BJ (cell line): ENCODE measurements around the gene ERF. TPM values are rescaled to one million over a fixed set of nuclear protein-coding genes. Genes with fewer than 3 reads are reported as not detected.

Experiments used
- CTCF ChIA-PET: fragments of 350-600 bp; formaldehyde crosslinking; extraction: SDS; loops from one replicate; lab custom pipeline; 2021; ENCODE audit warnings: antibody characterized with exemption, inconsistent platforms; lab: Yijun Ruan, JAX
- POLR2A ChIA-PET: fragments of 300-600 bp; sonication (Branson Sonifier 250); formaldehyde crosslinking; extraction: SDS; loops from one replicate; lab custom pipeline; 2021; ENCODE audit warnings: antibody characterized with exemption; lab: Charles Lee
- DNase-seq: peaks from one replicate; pipeline ENCODE4 v3.0.0-alpha.2; 2011; ENCODE audit warnings: low read depth
- H3K27me3 ChIP-seq: 2 replicates; pipeline ENCODE4 v1.6.0; 2011; ENCODE audit warnings: low read length; ENCODE audit not compliant: control insufficient read depth, insufficient read depth
- H3K36me3 ChIP-seq: 2 replicates; pipeline ENCODE4 v1.5.1; 2011; ENCODE audit warnings: low read length; ENCODE audit not compliant: control insufficient read depth, insufficient read depth
- H3K4me3 ChIP-seq: 2 replicates; pipeline ENCODE4 v1.5.1; 2011; ENCODE audit warnings: low read depth, mild to moderate bottlenecking, control low read depth, low read length
- CTCF ChIP-seq: IDR thresholded peaks from 2 replicates; pipeline ENCODE4 v1.5.1; 2011; ENCODE audit warnings: low read depth, mild to moderate bottlenecking, control low read depth, inconsistent platforms, low read length, moderate library complexity; ENCODE audit not compliant: insufficient read depth
- polyA plus RNA-seq: library from polyadenylated mRNA; depleted of rRNA; stranded (reverse); fragments of >200 nt; gene quantifications from 2 replicates; pipeline ENCODE4 v1.2.3, GENCODE V29; 2011

ERF gene
- polyA plus RNA-seq, 1 experiment, result 51.4 TPM

GRCh38 chr19:42279155-42279901 lies 24.4 kb upstream of the ERF start:
- H3K27me3 ChIP-seq, result no peaks in the 10 kb centered on the region
- peaks cover 7% of the 10 kb centered on the region for H3K36me3 ChIP-seq
- no peak for TF ChIP-seq CTCF
- DNase-seq, result no peak
- ChIA-PET POLR2A (no interaction called here), CTCF (interaction anchor here (0.8 to 7.4 kb wide), 18 partner anchors 9 to 171 kb away, joined by 3 to 135 read pairs (median 7); partner anchors contain the start of genes CIC, ERF, GSK3A and PAFAH1B3)
- H3K4me3 ChIP-seq, result peak overlapping the region; percentile 54

GRCh38 chr19:42278452-42279154 lies 23.7 kb upstream of the ERF start:
- ChIA-PET POLR2A (no interaction called here), CTCF (interaction anchor here (0.9 to 7.4 kb wide), 15 partner anchors 9 to 170 kb away, joined by 3 to 135 read pairs (median 7); partner anchors contain the start of genes CIC, ERF, GSK3A and PAFAH1B3)
- no peak for DNase-seq
- H3K4me3 ChIP-seq, result no peak overlapping the region
- TF ChIP-seq CTCF, result no peak
- H3K36me3 ChIP-seq, result peaks cover 13% of the 10 kb centered on the region
- no peaks in the 10 kb centered on the region for H3K27me3 ChIP-seq

- CTCF ChIA-PET, result interaction anchor here (1.0 to 7.4 kb wide), 7 partner anchors 19 to 169 kb away, joined by 3 to 135 read pairs (median 14); partner anchors contain the start of gene GSK3A
- POLR2A ChIA-PET, result interaction anchor here (0.6 kb wide), 1 partner anchor 35 kb away, joined by 3 read pairs; no protein-coding TSS in a partner anchor
Measured at GRCh38 chr19:42277821-42278451, 23.0 kb upstream of the ERF start.

GRCh38 chr19:42276821-42277220 lies 21.9 kb upstream of the ERF start:
- ChIA-PET CTCF (interaction anchor here (7.4 kb wide), 1 partner anchor 32 kb away, joined by 135 read pairs; the partner anchor contains the start of gene GSK3A), POLR2A (no interaction called here)
- Histone ChIP-seq H3K27me3 (no peaks in the 10 kb centered on the region), H3K4me3 (no peak overlapping the region), H3K36me3 (peaks cover 21% of the 10 kb centered on the region)
- TF ChIP-seq CTCF, result no peak
- no peak for DNase-seq

More at GRCh38 chr19:42277821-42278451, 23.0 kb upstream of the ERF start:
- H3K27me3 ChIP-seq, result no peaks in the 10 kb centered on the region
- DNase-seq, result no peak
- peaks cover 16% of the 10 kb centered on the region for H3K36me3 ChIP-seq
- no peak for TF ChIP-seq CTCF
- no peak overlapping the region for H3K4me3 ChIP-seq
